DND-41 (cell line): ENCODE data around the gene SV2B.

Source experiments
- CTCF ChIP-seq: IDR thresholded peaks from 2 replicates; pipeline ENCODE4 v1.5.1; 2012; ENCODE audit warnings: borderline replicate concordance, low read length, moderate library complexity, mild to moderate bottlenecking; ENCODE audit not compliant: poor library complexity, severe bottlenecking; ENCODE audit errors: extremely low read depth
- EZH2 ChIP-seq: IDR thresholded peaks from 3 replicates; pipeline ENCODE4 v1.6.1; 2012; ENCODE audit warnings: borderline replicate concordance, low read depth, mild to moderate bottlenecking, moderate library complexity, low read length, inconsistent platforms; ENCODE audit not compliant: severe bottlenecking

- TF ChIP-seq CTCF (no peak), EZH2 (no peak)
Measured at GRCh38 chr15:91184441-91184840, 84.4 kb downstream of the SV2B start.
